GM18951 (cell line): ENCODE results near the gene KRTAP4-4.
"Not testable (repeated sequence)": the region's sequence is repeated elsewhere in the genome, so short reads cannot be mapped to it uniquely, and the experiment has no call there.

Experiments
- POLR2A ChIP-seq: IDR thresholded peaks from 4 replicates; pipeline ENCODE4 v1.6.1; 2011; ENCODE audit warnings: mild to moderate bottlenecking; ENCODE audit not compliant: insufficient read length, insufficient read depth; ENCODE audit errors: extremely low read depth
- in situ Hi-C: fragments of 300-500 bp; cut with MboI; formaldehyde crosslinking; loops from one replicate; pipeline ENCODE4 v1.12.0; 2022; ENCODE audit warnings: low sequenced_read_pairs, mixed read lengths, inconsistent platforms; ENCODE audit not compliant: unreplicated experiment

The KRTAP4-4 gene

DNA sequence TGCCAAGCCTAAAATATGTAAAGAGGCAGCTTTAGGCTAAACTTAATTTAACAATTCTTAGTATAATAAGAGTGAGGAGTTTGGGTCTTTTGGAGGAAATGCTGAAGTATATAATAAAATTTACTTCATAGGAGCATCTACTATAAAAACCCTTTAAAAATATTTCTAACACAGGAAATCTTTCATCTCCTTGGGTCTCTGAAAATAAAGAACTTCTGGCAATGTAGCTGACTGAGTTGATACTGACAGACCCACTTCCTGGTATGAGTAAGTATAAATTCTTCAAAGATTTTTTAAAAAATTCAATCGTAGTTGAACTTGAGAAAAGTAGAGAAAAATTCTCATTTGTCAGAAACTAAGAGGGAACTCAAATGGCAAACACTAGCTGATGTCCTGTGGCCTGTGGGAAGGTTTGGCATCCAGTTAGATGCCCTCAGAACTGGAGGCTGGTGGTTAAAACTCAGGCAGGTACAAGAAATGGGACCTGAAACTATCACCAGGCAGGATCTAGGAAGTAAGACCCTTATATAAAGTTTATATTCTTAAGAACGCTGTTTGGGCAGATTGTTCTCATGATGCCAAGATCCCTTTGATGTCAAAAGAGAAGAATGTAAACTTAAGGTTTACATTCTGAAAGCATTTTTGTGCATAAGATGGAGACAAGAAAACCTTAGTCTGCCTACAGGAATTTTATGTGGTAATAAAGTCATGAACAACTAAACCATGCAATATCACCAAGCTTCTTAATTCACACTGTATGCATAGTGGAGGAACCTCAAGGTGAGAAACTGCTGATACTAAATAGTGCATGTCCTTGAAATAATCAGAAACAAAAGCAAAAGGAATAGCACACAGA lies 26.4 kb downstream of the KRTAP4-4 start:
- in situ Hi-C loops, result no loop called here
- TF ChIP-seq POLR2A, result no peak

DNA sequence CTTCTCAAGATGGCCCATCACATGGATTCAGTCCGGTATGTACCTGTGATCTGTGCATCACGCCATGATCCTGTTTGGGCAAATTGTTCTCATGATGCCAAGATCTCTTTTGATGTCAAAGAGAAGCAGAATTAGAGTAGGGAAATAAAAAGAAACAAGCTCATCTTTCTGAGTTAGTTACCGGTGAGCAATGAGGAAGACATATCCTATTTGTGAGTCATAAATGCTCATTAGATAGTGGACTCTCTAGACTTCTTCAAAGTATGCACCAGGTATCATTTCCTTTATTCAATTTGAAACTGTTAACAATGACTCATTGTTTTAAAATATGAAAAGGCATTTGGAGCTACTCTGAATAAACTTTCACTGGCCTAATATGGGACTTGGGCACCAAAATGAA lies 28.6 kb downstream of the KRTAP4-4 start:
- TF ChIP-seq POLR2A, result no peak
- in situ Hi-C loops, result no loop called here

DNA sequence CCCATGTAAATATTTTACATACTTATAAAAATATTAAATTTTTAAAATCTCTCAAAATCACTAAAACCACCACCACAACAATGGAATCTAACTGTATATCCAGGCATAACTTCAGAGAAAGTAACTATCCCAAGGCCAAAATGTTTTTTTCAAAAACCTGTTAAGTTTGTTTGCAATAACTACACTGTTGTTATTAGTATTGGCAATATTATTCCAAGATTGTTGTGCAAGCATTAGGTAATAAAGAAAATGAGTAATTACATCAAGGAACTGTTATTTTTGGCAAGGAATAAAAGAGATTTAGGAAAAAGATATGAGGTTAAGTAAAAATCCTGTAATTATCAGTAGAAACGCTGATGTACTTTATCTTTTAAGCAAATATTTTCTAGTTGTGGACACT lies 33.2 kb downstream of the KRTAP4-4 start:
- in situ Hi-C loops, result no loop called here
- TF ChIP-seq POLR2A, result no peak

DNA sequence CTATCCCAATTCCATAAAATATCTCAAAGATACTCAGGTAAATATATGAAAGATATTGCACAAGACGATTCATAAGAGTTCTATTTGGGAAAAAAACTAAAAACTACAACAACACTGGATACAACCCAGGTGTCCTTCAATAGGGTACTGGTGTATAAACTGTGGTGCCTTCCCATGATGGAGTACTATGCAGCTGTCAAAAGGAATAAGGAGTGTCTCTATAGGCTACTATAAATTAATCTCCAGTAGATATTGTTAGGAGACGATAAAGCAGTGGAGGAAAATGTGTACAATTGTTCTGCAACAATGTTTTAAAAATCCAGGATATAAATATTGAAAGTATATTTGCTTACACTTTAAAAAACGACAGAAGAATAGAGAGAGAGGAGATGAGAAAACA lies 34.1 kb downstream of the KRTAP4-4 start:
- TF ChIP-seq POLR2A, result no peak
- in situ Hi-C loops, result no loop called here

DNA sequence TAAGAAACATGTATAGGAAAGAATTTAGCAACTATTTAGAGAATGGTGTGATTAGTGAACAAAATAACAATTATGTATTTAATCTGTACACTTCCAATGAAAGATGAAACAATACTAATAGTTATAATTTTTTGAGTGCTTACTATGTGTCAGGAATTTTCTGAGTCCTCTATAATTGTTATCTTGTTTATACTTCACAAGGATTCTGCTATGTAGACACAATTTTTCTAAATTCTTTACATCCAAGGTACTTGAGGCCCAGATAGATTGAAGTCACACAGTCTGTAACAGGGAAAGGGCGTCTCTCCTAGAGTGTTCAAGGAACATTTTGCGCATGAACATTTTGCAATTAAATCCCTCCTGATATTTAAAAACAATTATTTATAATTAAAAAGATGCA lies 35.5 kb downstream of the KRTAP4-4 start:
- no peak for TF ChIP-seq POLR2A
- in situ Hi-C loops, result no loop called here

DNA sequence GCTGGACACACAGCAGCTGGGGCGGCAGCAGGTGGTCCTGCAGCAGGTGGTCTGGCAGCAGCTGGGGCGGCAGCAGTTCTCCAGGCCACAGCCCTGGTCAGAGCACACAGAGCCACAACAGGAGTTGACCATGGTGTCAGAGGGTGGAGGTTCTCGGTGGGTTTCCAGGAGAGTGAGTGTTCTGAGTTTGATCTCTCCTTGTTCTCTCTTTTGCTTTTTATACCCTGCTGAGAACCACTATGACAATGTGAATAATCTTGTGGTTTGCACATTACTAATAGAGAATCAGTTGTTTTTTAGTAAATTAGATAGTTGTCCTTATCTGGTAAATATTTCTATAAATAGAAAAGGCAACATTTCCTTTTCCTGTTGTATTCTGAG lies 36.6 kb downstream of the KRTAP4-4 start, which contains the start of gene KRTAP4-12:
Gene KRTAP4-12 (minus strand): TSS at position 192 of the 381 bp plus-strand sequence. CDS start 60 bp downstream, at position 132.
- in situ Hi-C loops, result not testable (repeated sequence)

DNA sequence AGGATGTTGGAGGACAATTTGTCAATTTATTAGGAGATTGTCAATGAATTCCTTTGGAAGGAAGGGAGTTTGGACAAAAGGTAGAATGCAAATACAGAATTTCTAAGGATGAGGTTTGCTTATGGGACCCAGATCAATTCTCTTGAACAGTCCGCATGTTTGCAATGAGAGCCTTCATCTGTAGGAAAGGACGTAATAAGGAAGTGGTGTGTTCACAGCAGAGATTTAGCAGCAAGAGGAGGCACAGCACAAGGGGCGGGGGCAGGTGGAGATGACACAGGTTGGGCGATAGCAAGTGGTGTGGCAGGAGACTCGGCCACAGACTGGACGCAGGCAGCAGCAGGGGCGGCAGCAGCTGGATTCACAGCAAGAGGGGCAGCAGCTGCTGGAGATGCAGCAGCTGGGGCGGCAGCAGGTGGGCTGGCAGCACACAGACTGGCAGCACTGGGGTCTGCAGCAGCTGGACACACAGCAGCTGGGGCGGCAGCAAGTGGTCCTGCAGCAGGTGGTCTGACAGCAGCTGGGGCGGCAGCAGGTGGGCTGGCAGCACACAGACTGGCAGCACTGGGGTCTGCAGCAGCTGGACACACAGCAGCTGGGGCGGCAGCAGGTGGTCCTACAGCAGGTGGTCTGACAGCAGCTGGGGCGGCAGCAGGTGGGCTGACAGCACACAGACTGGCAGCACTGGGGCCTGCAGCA lies 37.1 kb downstream of the KRTAP4-4 start:
- in situ Hi-C loops, result not testable (repeated sequence)

DNA sequence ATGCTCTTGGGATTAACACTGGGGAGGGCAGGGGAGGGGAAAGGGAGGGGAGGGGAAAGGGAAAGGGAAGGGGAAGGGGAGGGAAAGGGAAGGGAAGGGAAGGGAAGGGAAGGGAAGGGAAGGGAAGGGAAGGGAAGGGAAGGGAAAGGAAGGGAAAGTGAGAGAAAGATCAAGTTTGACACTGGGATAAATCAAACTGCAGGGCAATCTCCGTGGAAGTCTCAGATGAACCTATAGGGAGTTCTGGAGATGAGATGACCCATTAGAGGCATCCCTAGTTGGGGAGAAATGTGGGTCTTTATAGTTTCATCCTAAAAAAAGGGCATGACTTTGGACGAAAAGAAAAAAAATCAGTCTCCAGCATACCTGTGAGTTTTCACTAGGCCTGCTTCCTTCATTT lies 38.8 kb downstream of the KRTAP4-4 start:
- TF ChIP-seq POLR2A, result no peak
- in situ Hi-C loops, result no loop called here

DNA sequence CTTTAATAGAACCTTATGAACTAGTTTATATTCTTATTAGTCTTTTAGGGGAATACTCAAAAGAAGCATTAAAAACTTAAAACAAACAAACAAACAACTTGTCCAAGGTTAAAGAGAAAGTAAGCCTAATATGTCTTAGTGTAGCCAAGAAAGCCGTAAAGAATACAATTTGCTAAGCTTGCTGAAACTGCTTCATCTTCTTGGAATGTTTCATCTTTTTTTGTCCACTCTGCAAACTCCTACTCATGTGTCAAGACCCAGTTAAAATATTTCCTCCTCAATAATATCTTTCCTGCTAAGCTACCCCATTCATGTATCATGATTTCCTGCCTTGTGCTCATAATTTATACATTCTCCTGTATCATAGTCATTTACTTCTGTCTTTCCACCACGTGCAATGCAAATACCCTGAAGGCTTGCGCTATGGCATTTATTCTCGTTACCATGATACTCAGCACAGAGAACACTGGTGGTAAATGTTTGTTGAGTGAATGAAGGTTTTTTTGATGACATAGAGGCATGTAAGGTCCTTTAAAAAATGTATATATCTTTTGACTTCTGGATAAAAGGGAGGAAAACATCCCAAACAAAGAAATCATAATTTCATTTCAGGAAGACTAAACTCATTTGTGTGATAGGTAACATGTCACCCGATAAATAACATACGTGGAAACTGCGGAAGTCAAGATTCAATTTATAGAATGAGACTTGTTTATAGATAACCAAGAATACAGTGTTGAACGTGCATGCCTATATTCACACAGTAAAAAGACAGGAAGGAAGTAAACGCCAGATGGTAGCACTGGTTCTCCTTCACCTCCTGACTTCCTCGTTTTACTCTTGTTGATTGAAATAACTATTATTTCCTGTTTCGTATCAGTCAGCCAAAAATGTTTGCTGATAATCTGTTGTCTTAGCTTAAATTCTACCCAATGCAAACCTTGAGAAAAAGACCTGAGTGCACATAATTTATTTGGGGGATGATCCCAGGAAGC lies 40.6 kb downstream of the KRTAP4-4 start:
- in situ Hi-C loops, result not testable (repeated sequence)

DNA sequence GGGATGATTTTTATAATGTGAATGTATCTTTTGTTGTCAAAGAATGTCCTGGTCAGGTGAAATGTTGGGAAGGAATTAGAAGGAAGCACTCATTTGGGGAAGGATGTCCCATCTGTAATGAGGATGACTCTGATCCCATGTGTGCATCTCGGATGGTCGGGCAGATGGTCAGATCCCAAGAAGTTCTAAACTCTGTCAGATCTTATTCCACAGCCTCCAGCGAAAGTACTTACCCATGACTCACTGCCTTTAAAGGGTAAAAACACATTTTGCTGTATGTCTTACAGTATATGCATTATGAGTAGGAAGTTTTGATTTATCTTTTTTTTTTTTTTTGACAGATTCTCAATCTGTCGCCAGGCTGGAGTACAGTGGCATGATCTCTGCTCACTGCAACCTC lies 41.8 kb downstream of the KRTAP4-4 start:
- in situ Hi-C loops, result no loop called here
- TF ChIP-seq POLR2A, result no peak

DNA sequence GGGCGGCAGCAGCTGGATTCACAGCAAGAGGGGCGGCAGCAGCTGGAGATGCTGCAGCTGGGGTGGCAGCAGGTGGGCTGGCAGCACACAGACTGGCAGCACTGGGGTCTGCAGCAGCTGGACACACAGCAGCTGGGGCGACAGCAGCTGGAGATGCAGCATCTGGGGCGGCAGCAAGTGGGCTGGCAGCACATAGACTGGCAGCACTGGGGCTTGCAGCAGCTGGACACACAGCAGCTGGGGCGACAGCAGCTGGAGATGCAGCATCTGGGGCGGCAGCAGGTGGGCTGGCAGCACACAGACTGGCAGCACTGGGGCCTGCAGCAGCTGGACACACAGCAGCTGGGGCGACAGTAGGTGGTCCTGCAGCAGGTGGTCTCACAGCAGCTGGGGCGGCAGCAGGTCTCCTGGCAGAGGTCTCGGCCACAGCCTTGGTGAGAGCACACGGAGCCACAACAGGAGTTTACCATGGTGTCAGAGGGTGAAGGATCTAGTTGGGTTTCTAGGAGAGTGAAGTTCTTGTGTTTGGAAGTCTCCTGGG lies 42.6 kb downstream of the KRTAP4-4 start, which contains the start of gene KRTAP4-11:
Gene KRTAP4-11 (minus strand): TSS at position 528 of the 541 bp plus-strand sequence. CDS start 58 bp downstream, at position 470.
- in situ Hi-C loops, result not testable (repeated sequence)

DNA sequence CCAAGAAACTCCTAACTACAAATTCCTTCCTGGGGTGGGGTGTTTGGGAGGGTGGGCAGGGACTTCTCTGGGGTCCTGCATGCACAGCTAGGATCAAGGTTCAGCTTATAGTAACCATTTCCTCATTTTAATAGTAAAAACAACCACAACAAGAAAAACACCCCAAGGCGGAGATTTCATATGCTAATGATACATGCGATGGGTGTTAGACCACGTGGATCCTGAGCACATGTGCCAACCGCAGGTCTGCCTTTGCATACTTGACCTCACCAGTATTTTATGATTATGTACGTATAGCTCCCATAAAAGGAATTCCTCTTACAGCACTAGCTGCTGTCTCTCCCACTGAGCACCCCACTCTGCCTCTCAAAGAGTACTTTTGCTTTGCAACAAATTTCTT lies 44.3 kb downstream of the KRTAP4-4 start:
- in situ Hi-C loops, result no loop called here
- TF ChIP-seq POLR2A, result no peak
